DMS153 treated with DMSO at 0.1 percent for 48 hours (cell line): Measurements from ENCODE around the gene GPBP1.
"Not testable (repeated sequence)": the region's sequence is repeated elsewhere in the genome, so short reads cannot be mapped to it uniquely, and the experiment has no call there.

Experiments used
- DNase-seq: peaks from one replicate; lab custom pipeline; 2025; ENCODE audit not compliant: unreplicated experiment; lab: John Stamatoyannopoulos, UW

Gene GPBP1

GRCh38 chr5:57173319-57174127 is at the start of gene GPBP1:
TSS of gene GPBP1 (plus strand) at chr5:57174059. CDS start at chr5:57214131, 40,072 bp downstream.
- peak; percentile 51 for DNase-seq

- no peak for DNase-seq
Measured at GRCh38 chr5:57128325-57128724, 45.5 kb upstream of the GPBP1 start.

- DNase-seq, result no peak
Measured at GRCh38 chr5:57133574-57133973, 40.3 kb upstream of the GPBP1 start.

GRCh38 chr5:57137401-57137800 is 36.5 kb upstream of the GPBP1 start:
- DNase-seq, result no peak

GRCh38 chr5:57152316-57152715 is 21.5 kb upstream of the GPBP1 start:
- no peak for DNase-seq

GRCh38 chr5:57155033-57155432 is 18.8 kb upstream of the GPBP1 start:
- no peak for DNase-seq

- DNase-seq, result no peak
Measured at GRCh38 chr5:57157131-57157530, 16.7 kb upstream of the GPBP1 start.

- no peak for DNase-seq
Measured at GRCh38 chr5:57157666-57158065, 16.2 kb upstream of the GPBP1 start.

- no peak for DNase-seq
Measured at GRCh38 chr5:57163553-57164006, 10.3 kb upstream of the GPBP1 start.

- no peak for DNase-seq
Measured at GRCh38 chr5:57164124-57164523, 9.7 kb upstream of the GPBP1 start.

- DNase-seq, result not testable (repeated sequence)
Measured at GRCh38 chr5:57165171-57165570, 8.7 kb upstream of the GPBP1 start.

GRCh38 chr5:57166276-57166675 is 7.6 kb upstream of the GPBP1 start:
- DNase-seq, result no peak

- no peak for DNase-seq
Measured at GRCh38 chr5:57167201-57167600, 6.7 kb upstream of the GPBP1 start.

GRCh38 chr5:57170116-57170515 is 3.7 kb upstream of the GPBP1 start:
- DNase-seq, result not testable (repeated sequence)

- DNase-seq, result no peak
Measured at GRCh38 chr5:57171816-57172465, 1.9 kb upstream of the GPBP1 start.

GRCh38 chr5:57172466-57173318 is 1.2 kb upstream of the GPBP1 start:
- DNase-seq, result no peak

- no peak for DNase-seq
Measured at GRCh38 chr5:57174128-57174889, 450 bp downstream of the GPBP1 start.

- DNase-seq, result no peak
Measured at GRCh38 chr5:57174890-57175510, 1.1 kb downstream of the GPBP1 start.

GRCh38 chr5:57175551-57176309 is 1.9 kb downstream of the GPBP1 start:
- no peak for DNase-seq
